HL-60 (cell line): ENCODE results near the gene ARHGEF11.

Experiments
- POLR2AphosphoS5 ChIP-seq: IDR thresholded peaks from 2 replicates; pipeline ENCODE4 v1.6.1; 2012; ENCODE audit warnings: low read depth
- TF ChIP-seq, protein P1 (sequence below): IDR thresholded peaks from one replicate; pipeline ENCODE4 v1.5.1; 2011; ENCODE audit warnings: low read length, control low read depth, inconsistent platforms; ENCODE audit not compliant: insufficient read depth

DNA sequence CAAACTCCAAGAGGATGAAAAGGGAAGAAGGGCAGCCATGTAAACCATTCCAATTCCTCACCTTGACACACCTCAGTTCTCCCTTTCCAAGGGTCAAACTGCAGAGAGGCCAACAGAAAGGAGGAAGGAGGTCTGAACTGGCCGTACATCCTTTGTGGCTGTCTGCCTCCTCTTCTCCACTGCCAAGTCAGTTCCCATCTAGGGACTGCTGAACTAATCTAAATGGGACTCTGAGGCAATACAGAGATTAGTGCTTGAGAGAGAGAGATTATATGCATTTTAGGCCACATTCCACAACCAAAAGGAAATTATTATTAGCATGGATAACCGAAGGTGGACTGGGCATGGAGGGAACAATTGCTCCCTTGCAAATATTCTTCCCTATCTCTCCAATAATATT is 2.7 kb downstream of the ARHGEF11 start:
- TF ChIP-seq, protein P1, sequence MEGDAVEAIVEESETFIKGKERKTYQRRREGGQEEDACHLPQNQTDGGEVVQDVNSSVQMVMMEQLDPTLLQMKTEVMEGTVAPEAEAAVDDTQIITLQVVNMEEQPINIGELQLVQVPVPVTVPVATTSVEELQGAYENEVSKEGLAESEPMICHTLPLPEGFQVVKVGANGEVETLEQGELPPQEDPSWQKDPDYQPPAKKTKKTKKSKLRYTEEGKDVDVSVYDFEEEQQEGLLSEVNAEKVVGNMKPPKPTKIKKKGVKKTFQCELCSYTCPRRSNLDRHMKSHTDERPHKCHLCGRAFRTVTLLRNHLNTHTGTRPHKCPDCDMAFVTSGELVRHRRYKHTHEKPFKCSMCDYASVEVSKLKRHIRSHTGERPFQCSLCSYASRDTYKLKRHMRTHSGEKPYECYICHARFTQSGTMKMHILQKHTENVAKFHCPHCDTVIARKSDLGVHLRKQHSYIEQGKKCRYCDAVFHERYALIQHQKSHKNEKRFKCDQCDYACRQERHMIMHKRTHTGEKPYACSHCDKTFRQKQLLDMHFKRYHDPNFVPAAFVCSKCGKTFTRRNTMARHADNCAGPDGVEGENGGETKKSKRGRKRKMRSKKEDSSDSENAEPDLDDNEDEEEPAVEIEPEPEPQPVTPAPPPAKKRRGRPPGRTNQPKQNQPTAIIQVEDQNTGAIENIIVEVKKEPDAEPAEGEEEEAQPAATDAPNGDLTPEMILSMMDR: no peak
- no peak for TF ChIP-seq POLR2AphosphoS5
